ENCODE measurements around the gene HSPA14.

The HSPA14 gene, protein sequence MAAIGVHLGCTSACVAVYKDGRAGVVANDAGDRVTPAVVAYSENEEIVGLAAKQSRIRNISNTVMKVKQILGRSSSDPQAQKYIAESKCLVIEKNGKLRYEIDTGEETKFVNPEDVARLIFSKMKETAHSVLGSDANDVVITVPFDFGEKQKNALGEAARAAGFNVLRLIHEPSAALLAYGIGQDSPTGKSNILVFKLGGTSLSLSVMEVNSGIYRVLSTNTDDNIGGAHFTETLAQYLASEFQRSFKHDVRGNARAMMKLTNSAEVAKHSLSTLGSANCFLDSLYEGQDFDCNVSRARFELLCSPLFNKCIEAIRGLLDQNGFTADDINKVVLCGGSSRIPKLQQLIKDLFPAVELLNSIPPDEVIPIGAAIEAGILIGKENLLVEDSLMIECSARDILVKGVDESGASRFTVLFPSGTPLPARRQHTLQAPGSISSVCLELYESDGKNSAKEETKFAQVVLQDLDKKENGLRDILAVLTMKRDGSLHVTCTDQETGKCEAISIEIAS

DNA sequence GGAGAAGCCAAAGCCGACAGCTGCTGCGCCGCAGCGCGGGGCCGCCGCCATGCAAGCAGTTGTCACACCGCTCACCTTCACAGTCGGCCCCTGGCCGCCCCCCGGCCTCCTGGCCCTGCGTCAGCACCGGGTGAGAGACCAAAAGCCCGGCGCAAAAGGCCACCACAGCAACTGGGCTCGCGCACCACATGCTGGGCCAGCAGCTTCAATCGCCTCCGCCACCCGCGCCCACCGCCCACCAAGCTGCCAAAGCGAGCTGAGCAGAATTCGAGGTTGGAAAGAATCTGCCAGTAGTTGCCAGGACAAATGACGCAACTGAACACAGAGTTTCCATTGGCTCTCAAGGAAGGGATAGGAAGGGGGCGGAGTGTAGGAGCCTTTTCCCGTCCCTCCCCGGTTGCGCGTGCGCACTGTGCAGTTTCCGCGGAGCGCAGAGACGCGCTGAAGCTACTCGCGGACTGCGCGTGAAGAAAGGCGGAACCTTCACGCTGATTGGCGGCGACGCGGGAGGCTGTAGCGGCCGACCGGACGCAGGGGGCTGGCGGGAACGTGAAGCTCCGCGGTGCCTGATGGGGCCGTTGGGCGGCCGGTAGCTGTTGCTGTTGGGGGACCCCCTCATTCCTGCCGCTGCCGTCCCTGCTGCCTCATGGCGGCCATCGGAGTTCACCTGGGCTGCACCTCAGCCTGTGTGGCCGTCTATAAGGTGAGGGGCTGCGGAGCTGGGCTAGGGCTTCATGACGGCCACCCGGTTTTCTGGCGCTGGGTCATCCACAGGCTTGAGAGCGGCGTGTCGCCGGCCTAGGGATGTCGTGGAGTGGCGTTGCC lies at the start of gene HSPA14, which contains the start of the genes CDNF and MSANTD7:
Gene HSPA14 (plus strand): TSS at position 550 of the 825 bp plus-strand sequence. CDS start 97 bp downstream, at position 647.
Gene CDNF (minus strand): TSS at position 281 of the 825 bp plus-strand sequence. CDS start 91 bp downstream, at position 190.
Gene MSANTD7 (plus strand): TSS at position 550 of the 825 bp plus-strand sequence. CDS start 3,979 bp downstream, outside the sequence.
- TF ChIP-seq, protein P1, sequence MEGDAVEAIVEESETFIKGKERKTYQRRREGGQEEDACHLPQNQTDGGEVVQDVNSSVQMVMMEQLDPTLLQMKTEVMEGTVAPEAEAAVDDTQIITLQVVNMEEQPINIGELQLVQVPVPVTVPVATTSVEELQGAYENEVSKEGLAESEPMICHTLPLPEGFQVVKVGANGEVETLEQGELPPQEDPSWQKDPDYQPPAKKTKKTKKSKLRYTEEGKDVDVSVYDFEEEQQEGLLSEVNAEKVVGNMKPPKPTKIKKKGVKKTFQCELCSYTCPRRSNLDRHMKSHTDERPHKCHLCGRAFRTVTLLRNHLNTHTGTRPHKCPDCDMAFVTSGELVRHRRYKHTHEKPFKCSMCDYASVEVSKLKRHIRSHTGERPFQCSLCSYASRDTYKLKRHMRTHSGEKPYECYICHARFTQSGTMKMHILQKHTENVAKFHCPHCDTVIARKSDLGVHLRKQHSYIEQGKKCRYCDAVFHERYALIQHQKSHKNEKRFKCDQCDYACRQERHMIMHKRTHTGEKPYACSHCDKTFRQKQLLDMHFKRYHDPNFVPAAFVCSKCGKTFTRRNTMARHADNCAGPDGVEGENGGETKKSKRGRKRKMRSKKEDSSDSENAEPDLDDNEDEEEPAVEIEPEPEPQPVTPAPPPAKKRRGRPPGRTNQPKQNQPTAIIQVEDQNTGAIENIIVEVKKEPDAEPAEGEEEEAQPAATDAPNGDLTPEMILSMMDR (IDR thresholded peaks at IDR 0.05; ENCODE audit: low read length, missing control alignments) = no peak
- peak; percentile 100 for DNase-seq (ENCODE audit: low read depth)
- peak within 1 kb of the TSS; percentile 95 for H3K4me3 ChIP-seq (replicated peaks; ENCODE audit: low read depth, low read length)

DNA sequence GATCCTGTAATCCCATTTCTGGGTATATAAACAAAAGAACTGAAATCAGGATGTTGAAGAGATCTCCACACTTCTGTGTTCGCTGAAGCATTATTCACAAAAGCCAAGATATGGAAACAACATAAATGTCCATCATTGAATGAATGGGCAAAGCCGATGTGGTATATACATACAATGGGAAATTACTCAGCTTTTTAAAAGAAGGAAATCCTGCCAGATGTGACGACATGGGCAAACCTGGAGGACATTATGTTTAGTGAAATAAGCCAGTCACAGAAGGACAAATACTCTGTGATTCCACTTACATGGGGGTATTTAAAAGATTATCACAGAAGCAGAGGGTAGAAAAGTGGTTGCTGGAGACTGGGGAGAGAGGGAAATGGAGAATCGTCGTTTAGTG lies 39.5 kb upstream of the HSPA14 start:
- peak; percentile 6 for DNase-seq (ENCODE audit: low read depth)
- TF ChIP-seq, protein P1 (IDR thresholded peaks at IDR 0.05; ENCODE audit: low read length, missing control alignments) = no peak
- H3K4me3 ChIP-seq (replicated peaks; ENCODE audit: low read depth, low read length) = no peak overlapping the region

DNA sequence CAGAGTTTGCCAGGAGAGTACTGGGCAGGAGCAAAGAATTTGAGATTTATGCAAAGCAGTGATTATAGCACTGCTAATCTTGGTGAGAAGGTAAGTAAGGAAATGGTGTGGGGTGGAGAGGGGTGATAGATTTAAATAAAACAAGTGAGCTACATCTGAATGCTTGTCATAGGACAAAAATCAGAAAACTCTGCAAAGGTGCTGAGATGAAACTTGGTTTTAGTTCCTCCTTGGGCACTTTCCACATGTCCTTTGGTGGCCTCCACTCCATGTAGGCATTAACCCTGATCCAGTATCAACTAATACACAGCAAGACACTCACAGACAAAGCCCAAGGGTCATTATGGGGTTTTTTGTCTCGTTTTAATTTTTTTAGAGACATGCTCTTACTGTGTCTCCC lies 37.7 kb upstream of the HSPA14 start:
- H3K4me3 ChIP-seq (replicated peaks; ENCODE audit: low read depth, low read length) = no peak overlapping the region
- no peak for DNase-seq (ENCODE audit: low read depth)
- TF ChIP-seq, protein P1 (IDR thresholded peaks at IDR 0.05; ENCODE audit: low read length, missing control alignments) = no peak

DNA sequence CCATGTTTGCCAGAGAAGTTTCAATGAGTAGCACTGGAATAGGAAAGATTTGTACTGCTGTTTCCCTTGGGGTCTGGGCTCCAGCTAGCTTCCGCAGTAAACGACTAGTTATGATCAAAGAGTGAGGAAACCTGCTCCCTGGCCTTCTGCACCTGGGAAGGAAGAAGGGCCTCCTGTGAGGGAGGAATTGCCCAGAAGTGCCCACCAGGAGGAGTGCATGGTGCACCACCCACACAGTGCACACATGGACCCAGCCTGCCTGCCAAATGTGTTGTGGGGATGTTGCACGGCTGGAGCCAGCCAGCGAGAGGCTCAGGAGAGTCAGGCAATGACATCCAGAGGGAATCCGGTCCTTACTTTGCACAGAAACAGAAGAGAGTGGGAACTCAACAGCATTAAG lies 36.4 kb upstream of the HSPA14 start:
- TF ChIP-seq, protein P1 (IDR thresholded peaks at IDR 0.05; ENCODE audit: low read length, missing control alignments) = no peak
- no peak overlapping the region for H3K4me3 ChIP-seq (replicated peaks; ENCODE audit: low read depth, low read length)
- no peak for DNase-seq (ENCODE audit: low read depth)

DNA sequence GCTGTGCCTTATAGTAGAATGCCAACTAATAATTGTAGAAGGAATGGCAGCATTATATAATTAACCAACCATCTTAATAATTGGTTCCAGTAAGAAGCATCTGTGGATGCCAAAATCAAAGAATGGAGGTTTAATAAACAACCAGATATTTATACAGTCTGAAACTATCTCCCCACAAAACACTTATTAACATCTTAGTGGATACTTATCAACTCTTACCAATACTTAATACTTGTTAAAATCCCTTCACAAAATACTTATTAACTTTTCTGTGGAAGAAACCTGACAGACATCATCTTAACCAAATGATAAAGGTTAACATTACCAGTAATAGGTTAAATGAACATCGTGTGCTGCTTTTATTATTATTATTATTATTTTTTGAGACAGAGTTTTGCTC lies 34.3 kb upstream of the HSPA14 start:
- H3K4me3 ChIP-seq (replicated peaks; ENCODE audit: low read depth, low read length) = no peak overlapping the region
- DNase-seq (ENCODE audit: low read depth) = no peak
- TF ChIP-seq, protein P1 (IDR thresholded peaks at IDR 0.05; ENCODE audit: low read length, missing control alignments) = no peak

DNA sequence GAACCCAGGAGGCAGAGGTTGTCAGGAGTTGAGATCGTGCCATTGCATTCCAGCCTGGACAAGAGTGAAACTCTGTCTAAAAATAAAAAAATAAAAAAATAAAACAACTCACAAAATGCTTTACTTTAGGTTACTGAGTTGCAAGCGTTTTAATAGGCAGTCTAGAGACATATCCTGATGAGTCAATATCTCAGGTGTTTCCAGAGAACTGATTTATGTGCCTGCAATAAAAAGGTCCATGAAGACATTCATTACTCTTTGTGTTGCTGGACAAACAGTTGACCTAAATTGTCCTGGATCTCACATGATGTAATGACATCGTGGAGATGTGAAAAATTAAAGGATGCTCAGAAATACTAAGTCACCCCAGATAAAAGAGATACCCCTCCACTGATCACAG lies 31.8 kb upstream of the HSPA14 start:
- TF ChIP-seq, protein P1 (IDR thresholded peaks at IDR 0.05; ENCODE audit: low read length, missing control alignments) = no peak

More for the DNA sequence above, 31.8 kb upstream of the HSPA14 start:
- no peak overlapping the region for H3K4me3 ChIP-seq (replicated peaks; ENCODE audit: low read depth, low read length)
- no peak for DNase-seq (ENCODE audit: low read depth)

Measured in fibroblast of pulmonary artery (primary cell).